ENCODE results near the gene PTPRN2.

Gene PTPRN2

DNA sequence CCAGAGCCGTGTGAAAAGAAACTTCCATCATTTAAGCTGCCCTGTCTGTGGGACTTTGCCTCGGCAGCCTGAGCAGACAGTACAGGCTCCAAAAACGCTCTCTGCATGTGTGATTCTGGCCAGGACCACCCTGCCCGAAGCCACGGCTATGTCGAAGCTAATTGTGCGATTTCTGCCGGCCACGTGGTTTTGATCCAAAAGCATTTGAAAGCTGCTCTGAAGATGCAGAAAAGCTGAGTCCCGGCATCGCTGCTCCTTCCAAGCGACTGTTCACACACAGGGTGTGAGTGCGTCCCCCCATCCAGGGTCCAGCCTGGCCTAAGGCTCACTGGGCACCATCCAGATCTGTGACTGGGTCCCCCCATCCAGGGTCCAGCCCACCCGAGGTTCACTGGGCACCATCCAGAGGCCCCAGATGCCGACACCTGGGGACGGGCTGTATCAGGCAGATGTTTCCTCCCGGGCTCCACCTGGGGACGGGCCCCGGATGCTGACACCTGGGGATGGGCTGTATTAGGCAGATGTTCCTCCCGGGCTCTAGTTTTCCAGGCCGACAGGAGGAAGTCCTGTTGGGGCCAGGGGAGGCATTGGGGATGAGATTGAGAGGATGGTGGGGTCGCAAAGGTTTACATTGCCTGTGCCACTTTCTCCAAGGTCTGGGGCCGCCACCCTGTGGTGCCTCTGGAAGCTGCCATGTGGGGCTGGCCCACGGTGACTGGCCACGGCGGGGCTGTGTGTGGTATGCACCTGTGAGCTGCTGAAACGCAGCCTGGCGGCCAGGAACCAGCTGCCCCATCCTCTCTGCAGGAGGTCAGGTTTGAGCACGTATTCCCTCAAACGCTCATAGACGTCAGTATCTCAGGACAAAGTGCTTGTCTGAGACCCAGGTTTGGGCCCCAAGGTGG, 723.5 kb downstream of the PTPRN2 start:
- FAIRE-seq: no peak

DNA sequence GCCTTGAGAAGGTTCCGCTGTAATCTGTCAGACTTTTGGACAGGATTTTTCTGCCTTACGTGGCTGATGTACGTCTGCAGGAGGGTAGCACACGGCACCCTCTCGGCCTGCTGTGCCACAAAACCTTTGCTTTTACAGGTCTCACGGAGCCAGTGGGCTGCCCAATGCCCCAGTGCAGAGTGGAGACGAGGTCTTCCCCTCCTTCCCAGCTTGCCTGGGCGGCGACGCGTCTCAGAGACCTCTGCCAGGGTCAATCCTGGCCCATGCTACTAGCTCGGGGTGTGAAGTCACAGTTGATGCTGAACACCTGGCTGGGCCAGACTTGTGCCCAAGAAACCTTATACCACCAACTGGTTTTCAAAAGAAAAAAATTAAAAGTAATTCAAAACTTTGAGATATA, 724.4 kb downstream of the PTPRN2 start:
- no peak for FAIRE-seq

DNA sequence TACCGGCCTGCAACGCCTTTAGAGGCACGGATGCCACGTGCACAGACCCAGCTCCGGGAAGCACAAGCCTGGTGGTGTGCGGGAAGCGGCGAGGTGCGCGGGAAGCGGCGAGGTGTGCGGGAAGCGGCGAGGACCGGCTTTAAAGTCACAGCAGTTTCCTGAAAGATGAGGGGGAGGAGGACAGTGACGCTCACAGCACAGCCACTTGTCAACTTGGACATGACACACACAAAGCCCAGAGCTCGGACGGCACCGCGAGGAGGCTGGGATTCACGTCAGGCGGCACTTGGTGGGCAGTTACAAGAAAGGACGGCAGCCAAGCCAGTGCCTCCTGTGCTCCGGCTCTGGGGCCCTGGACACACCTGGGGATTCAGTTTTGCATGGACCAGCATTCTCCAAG, 724.9 kb downstream of the PTPRN2 start:
- no peak for FAIRE-seq

DNA sequence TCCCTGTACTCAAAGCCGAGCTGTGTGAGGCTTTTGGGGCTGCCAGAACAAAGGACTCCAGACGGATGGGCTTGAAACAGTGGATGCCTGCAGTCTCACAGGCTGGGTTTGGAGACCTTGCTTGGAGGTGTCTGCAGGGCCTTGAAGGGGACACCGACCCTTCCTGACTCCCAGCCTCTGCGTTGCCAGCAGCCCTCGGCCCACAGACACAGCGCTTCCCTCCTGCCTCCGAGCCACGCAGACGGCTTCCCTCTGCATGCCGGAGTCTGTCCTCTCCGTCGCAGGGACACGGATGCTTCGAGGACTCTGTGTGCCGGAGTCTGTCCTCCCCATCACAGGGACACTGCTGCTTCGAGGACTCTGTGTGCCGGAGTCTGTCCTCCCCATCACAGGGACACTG, 726.1 kb downstream of the PTPRN2 start:
- FAIRE-seq: no peak

DNA sequence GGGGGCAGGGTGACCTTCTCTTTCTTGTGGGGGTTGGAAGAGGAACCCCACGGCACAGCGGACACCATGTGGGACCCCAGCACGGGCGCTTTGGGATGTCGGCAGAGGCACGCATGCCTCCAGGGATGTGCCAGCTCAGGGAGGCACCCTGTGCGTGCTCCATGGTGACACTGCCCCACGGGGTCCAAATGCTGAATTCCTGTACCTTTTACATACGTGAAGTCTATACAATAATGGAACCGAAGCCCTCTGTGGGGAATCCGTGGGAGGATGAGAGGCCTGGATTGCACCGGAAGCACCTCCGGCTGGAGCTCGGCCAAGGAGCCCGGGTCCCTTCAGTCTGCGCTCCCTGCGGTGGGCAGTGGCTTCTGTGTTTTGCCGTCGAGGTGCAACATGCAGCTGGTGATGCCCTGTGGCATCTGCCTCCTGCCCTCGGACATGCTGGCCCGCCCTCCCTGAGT, 726.6 kb downstream of the PTPRN2 start:
- FAIRE-seq: no peak

DNA sequence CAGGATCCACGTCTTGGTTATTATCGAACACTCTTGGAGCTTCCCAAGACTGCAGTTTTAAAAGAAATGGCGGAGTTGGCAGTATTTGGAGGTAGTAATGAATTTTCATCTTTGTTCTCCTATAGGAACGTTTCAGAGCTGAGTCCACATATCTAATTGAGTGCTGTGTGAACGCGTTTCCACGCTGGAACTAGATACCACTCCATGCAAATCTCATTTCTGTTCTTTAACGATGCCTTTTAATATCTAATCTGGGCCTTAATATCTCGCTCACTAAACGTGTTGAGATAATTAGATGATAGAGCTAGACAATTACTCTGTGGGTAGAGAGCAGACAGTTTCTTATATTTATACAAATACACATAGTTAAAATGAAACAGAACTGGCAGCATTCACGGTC, 727.2 kb downstream of the PTPRN2 start:
- no peak for FAIRE-seq

DNA sequence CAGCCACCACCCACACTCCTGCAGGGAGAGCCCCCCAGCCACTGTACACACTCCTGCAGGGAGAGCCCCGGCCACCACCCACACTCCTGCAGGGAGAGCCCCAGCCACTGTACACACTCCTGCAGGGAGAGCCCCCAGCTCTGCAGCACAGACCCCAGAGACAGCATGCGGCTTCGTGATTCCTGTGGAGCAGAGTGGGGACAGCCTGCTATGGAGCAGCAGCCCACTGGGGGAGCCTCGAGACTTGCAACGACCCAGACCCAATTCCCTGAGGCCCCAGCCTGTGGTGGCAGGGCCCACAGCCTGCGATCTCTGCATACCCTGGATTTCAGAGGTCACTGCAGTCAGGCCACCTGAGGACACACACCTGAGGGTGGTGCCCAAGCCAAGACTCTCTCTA, 727.7 kb downstream of the PTPRN2 start:
- FAIRE-seq: no peak

DNA sequence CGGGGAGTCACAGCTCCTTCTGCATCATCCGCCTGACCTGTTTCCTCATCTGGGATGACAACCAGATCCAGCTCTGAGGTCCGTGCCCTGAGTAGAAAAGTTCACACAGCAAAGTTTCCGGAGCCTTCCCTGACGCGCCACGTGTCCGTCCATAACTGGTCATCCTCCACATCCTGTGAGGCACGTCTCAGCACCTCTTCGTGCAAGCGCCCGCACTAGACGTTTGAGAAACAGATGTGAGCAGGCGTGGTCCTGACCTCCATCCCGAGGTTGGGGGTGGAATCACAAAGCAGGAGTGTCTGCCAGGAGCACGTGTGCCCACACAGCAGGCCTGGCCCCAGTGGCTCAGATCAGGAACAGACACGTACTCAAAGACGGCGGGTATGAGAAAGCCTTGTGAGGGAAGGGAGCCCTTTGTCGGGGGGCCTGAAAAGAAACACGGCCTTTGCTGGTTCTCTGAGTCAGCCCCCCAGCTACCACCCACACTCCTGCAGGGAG, 730.0 kb downstream of the PTPRN2 start:
- FAIRE-seq: no peak

DNA sequence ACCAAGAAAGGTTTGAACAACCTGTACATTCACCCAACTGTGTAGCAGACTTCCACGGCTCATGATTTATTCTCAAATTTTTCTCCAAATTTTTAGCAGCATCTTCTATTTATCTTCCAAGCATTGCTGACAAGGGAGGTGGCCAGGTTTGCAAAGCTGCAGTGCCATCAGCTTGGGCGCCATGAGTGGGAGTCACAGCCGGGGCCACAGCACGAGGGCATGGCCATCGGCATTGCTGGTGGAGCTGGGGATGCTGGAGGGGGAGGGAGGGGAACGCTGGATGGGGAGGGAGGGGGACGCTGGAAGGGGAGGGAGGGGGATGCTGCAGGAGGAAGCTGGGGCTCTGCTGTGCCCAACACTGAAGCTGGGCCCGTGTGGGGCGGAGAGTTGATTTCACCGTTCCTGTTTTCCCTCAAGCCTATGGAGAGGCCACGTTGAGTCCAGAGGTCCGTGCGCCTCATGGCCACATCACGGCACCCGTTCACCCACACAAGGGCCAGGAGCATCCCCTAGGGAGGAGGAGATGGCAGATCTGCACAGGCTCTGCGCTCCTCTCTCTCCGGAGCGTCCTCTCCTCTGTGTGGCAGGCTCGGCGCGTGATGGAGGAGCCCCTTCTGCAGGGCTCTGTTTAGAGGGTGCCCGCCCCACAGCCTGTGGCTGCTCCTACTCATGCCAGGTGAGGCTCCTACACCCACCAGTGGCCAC, 730.6 kb downstream of the PTPRN2 start:
- FAIRE-seq: no peak

DNA sequence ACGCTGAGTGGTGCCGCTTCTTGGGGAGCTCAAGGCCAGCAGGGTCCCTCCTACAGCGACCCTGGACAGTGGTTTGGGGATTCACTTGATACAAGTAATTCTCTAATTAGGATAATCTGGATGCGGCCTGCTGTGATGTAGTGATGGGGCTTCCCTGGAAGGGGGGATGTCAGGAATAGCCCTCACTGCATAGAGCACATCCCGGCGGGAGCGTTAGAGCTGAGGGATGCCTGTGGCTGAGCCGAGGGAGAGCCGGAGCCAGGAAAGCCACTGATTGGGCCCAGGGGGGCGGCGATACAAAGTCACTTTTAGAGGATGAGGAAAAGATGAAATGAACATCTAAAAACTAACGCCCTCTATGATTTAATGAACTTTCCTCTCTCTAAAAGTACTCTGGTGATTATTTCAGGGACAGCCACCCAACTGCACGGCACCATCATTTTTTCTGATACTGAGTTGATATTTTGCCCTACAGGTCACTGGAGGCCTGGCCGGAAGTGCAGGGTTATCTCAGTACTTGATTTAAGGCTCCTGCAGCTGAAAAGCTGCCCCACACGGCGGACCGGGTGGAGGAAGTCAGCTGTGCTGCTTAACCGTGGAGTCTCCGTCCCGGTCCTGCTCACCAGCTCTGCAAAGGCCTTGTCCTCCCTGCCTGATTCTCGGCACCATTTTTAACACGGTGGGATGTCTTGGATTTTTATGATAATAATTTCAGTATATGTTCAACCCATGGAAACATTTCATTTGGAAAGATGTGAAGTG, 732.0 kb downstream of the PTPRN2 start:
- no peak for FAIRE-seq

DNA sequence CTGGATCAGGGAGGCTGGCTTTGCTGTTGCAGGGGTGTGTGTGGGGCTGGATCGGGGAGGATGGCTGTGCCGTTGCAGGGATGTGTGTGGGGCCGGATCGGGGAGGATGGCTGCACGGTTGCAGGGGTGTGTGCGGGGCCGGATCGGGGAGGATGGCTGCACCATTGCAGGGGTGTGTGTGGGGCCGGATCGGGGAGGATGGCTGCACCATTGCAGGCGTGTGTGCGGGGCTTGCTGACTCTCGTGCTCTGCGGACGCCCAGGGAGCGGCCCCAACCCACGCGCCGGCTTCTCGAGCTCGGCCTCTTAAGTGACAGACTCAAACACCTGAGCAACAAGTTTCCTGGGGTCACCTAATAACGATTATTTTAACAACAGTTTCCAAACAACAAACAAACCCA, 732.6 kb downstream of the PTPRN2 start:
- FAIRE-seq: no peak

DNA sequence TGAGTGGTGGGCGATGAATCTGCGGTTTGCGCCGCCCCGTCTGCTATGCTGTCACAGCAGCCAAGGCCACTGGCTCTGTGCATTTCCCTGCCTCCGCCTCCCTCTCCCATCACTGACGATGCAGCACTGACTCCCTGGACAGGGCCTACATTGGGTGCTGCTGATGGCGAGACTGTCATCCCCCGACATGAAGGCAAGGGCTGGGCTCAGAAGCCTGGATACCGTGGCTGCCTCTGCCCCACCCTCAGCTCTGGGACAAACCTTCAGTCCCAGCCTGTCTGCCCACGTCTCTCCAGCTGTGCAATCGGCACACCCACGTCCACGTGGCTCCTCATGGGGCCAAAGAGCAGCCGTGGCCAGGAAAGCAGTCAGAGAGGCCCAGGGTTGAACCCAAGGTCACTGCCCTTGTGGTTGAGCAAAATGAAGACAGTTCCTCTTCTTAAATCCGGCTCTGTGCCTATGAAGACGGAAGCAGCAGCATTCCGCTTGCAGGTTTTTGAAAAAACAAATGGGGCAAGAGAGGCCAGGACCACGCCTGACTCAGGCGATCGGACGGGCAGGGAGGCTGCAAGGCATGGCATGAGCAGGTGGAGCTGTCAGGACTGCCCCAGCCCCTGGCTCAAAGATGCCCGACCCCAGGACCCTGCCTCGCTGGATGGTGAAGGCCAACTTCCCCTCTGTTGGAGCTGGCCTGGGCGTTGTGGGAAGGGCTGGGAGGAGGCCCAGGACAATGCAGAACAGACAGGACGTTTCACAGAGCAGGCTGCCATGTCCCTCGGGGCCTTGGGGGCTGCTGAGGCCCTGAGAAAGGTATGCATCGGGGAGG, 733.3 kb downstream of the PTPRN2 start:
- FAIRE-seq: no peak

DNA sequence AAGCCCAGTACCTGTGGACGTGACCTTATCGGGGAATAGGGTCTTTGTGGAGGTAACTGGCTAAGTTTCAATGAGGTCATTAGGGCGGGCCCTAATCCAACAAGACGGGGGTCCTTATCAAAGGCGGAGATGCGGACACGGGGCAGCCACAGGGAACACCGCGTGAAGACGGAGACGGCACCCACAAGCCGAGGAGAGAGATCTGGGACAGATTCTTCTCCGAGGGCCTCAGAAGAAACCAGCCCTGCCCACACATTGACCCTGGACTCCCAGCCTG, 733.9 kb downstream of the PTPRN2 start:
- no peak for FAIRE-seq

DNA sequence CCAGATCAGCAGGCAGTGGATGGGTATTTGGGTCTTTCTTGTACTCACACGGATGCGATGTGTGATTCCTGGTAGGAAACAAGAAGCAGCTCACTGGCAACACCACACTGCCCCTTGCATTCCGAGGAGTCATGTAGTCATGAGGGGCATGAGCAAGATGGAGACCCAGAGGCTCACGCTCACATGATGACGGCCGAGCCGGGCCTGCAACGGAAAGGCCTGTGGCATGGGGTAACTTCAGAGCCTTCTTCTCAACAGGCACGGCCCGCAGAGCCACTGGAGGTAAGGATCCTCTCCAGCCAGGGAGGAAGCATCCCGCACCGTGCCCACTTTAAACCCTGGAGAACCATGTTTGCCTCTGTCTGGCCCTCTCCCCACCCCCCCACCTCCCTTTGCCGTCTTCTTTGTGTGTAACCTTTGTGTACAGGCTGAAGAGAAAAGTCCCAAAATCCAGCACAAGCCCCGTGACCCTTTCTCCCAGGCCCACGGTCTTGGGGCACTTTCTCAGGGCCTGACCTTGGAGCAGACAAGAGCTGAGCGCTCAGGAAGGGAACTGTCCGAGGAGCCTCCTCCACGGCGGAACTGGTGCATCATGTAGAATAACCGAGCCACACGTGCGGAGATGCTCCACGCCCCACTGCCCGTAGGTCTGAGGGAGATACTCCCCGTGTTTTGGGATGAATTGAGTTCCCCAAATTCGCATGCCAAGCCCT, 734.4 kb downstream of the PTPRN2 start:
- FAIRE-seq: no peak

DNA sequence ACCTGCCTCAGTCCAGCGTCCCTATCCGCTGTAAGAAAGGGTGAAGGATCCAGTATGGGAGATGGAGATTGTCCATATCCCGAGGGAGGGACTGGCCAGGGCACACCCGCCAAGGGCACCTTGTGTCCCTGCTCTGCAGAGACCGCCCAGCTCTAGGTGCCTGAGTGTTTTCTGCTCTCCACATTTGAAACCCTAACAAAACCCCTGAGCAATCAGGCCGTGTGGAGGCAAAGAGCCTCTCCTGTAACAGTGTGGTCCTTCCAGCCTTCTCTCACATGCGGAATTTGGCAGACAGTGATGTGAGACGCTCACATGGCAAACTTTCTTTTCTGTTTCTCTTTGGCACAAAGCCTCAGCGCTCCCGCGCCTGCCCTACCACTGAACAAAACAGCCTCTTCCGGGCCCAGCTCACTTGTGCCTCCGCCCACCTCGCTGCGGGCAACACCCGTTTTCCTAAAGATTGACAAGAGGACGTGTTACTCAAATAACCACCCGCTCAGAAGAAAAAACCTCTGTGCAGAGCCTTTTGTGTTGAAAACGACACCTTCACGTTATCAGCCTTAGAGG, 736.0 kb downstream of the PTPRN2 start:
- no peak for FAIRE-seq

DNA sequence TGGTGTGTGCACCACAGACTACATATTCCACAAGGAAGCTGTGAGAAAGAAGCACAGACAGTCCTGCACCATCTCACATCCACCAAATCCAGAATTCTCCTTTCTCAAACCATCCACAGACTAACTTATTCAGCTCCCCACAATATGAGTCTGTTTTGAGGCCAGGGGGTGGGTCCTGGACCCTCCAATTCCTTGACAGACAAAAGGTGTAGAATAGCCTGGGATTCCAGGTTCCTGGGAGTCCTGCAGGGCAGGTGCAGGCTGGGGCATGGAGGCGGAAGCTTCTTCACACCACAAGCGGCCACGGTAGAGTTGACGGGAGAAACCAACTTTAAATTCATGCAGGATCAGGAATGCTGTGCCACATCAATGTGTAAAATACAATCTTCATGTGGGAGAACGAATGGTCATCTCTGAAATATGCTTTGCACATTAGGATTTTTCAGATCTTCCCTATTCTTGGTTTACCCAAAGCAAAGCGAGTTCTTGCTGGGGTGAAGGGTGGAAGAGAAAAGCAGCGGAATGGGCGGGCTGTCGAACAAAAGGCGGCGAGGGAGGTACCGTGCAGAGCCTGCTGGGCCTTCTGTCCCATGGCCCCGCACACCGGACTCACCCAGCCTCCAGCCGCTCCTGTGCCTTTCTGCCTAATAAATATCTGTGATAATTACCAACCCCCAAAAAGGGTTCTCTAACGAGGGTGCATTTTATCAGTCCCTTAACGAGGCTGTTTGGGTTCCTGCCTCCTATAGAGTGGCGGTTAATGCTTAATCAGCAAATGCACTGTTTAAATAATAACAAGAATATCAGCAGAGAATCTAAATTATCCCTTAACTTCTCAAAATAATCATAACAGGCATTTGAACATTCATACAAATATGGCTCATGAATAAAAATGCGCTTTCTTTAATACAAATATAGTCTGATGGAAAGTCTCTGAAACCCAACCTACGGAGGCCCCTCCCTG, 736.9 kb downstream of the PTPRN2 start:
- FAIRE-seq: no peak

DNA sequence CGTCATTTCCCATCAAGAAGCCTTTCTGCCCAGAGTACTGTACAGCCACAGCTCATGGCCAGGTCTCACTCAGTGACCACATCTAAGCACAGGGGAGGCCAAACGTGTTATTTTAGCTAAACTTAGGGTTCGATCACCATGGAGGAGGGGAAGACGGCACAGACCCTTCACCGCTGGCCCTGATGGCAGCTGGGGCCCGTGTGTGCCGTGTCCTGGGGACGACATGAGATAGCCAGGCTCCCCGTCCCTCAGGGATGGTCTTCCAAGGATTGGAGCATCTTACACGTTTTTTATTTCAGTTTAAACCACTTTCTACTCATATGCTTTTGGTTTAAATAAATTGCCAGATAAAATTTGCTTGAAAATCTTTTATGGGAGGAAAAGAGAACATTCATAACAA, 737.9 kb downstream of the PTPRN2 start:
- no peak for FAIRE-seq

DNA sequence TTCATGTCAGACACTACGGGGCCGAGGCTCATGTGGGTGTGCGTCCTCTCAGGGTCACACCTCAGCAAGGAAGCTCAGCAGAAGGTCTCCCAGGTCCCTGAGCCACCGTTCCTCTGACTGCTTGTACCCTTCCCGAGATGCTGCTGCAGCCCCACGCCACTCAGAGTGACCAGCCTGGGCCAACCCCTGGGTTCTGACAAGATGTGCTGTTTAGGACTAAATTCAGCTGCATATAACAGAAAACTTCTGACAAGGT, 738.4 kb downstream of the PTPRN2 start:
- no peak for FAIRE-seq

DNA sequence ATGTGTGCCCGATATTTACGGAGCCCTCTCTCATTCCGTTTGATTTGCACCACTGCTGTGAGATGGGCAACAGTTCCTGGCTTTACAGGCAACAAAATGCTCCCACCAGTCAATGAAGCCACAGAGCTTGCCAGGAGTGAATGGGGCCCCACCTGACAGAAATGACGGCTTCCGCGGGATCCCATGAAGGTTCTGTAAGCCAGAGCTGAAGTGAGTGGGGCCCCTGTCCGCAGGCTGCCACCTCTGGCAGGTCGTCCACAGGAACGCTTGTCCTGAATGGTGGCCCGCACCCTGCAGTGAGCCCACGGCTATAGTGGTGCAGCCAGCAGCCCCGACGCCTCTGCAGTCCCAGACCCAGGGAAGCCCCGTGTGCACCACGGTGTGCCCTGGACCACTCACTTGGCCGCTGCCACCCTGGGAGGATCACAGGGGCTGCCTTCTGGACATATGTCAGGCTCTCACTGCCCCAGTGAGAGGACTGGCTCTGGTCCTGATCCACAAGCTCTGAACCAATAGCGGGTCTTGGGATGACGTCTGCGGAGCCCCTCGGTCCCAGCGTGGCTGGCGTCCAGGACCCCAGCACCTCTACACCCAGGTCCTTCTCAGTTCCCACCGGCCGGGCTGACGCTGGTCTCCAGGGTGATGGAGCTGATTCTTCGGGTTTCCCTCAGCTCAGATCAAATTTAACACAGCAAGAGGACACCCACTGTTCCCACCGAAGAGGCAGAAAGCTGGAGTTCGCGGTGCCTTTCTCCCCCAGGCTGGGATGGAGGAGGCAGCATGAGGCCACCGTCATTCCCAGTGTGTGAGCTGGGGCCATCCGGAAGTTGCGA, 738.9 kb downstream of the PTPRN2 start:
- no peak for FAIRE-seq

All from islet of Langerhans (tissue), 1 donor.